K562 (cell line): ENCODE data around the gene FBL. TPM values are rescaled to one million over a fixed set of nuclear protein-coding genes. Genes with fewer than 3 reads are reported as not detected.
"Not testable (repeated sequence)": the region's sequence is repeated elsewhere in the genome, so short reads cannot be mapped to it uniquely, and the experiment has no call there.

Source experiments
- ATAC-seq: fragments of 200-7000 bp; cut with Tn5 transposase; 3 replicates; pipeline ENCODE4 v1.9.1; 2020; ENCODE audit warnings: moderate library complexity
- BruUV-seq: library from RNA; stranded (reverse); fragments of 400-500 nt; replicated peaks from 2 replicates; lab custom pipeline; 2021; lab: Mats Ljungman, UMichigan
- CTCF ChIA-PET: fragments of 300-600 bp; formaldehyde crosslinking; extraction: SDS; loops from one replicate; lab custom pipeline; 2021; ENCODE audit warnings: low intra/inter-chr PET ratio; lab: Yijun Ruan, JAX
- POLR2A ChIA-PET: fragments of 300-600, 350-650 bp; sonication (Branson Sonifier 250); formaldehyde crosslinking; extraction: SDS; loops from one replicate; lab custom pipeline; 2021; ENCODE audit warnings: antibody characterized with exemption, inconsistent platforms; lab: Yijun Ruan, JAX
- DNase-seq, 4 experiments: peaks; one replicate each; pipeline versions ENCODE4 v3.0.0 to v3.0.0-alpha.2; 2011 to 2018; ENCODE audit warnings: low spot score in 3 of 4, mixed read lengths in 3 of 4; ENCODE audit errors: extremely low read depth in 1 of 4
- FAIRE-seq: peaks from 2 replicates; lab custom pipeline; 2011; peaks lifted over from hg19 to GRCh38; lab: Jason Lieb, UNC
- H2AFZ ChIP-seq: 2 replicates; pipeline ENCODE4 v1.6.0; 2011; ENCODE audit warnings: low read depth, low read length, control low read depth, inconsistent platforms
- H3K27ac ChIP-seq: fragments of 200-600 bp; 3 replicates; pipeline ENCODE4 v1.8.0; 2011; ENCODE audit warnings: low read depth, mild to moderate bottlenecking, control low read depth, inconsistent platforms, low read length, moderate library complexity, mixed read lengths; ENCODE audit errors: extremely low read depth
- H3K27me3 ChIP-seq, 2 experiments: fragments of 300-600 bp in 1 of 2; 2 replicates in 1 of 2; 3 replicates in 1 of 2; pipeline versions ENCODE4 v1.6.0 to v1.8.0; 2011; ENCODE audit warnings: inconsistent platforms in 2 of 2, low read length in 2 of 2, mild to moderate bottlenecking in 1 of 2, mixed read lengths in 1 of 2, moderate library complexity in 1 of 2; ENCODE audit not compliant: control insufficient read depth in 2 of 2, insufficient read depth in 2 of 2
- H3K36me3 ChIP-seq: fragments of 300-600 bp; 3 replicates; pipeline ENCODE4 v1.8.0; 2011; ENCODE audit warnings: mild to moderate bottlenecking, low read length, inconsistent platforms; ENCODE audit not compliant: control insufficient read depth, insufficient read depth
- H3K4me1 ChIP-seq, 2 experiments: fragments of 200-600 bp in 1 of 2; replicated peaks in 1 of 2; 2 replicates in 1 of 2; 3 replicates in 1 of 2; pipeline versions ENCODE4 v1.5.1 to v1.8.0; 2011; ENCODE audit warnings: inconsistent platforms in 2 of 2, low read length in 2 of 2, mild to moderate bottlenecking in 1 of 2, mixed read lengths in 1 of 2, moderate library complexity in 1 of 2; ENCODE audit not compliant: control insufficient read depth in 2 of 2, insufficient read depth in 2 of 2
- H3K4me2 ChIP-seq: 2 replicates; pipeline ENCODE4 v1.6.1; 2011; ENCODE audit warnings: low read length, control low read depth, inconsistent platforms, mixed read lengths; ENCODE audit not compliant: insufficient read depth
- H3K4me3 ChIP-seq: fragments of 200-600 bp; sonication (generic), shearing (Covaris generic); 2 replicates; pipeline ENCODE4 v1.5.1; 2016; ENCODE audit warnings: control low read depth, inconsistent platforms
- H3K79me2 ChIP-seq: fragments of 200-600 bp; 3 replicates; pipeline ENCODE4 v1.8.0; 2011; ENCODE audit warnings: low read length, inconsistent platforms; ENCODE audit not compliant: control insufficient read depth, insufficient read depth
- H3K9ac ChIP-seq, 2 experiments: 2 replicates each; pipeline versions ENCODE4 v1.6.0 to v1.6.1; 2011; ENCODE audit warnings: low read depth in 2 of 2, low read length in 2 of 2, control low read depth in 1 of 2, inconsistent platforms in 1 of 2, mild to moderate bottlenecking in 1 of 2, mixed read lengths in 1 of 2; ENCODE audit not compliant: insufficient read depth in 1 of 2
- H3K9me1 ChIP-seq: one replicate; pipeline ENCODE4 v1.6.0; 2011; ENCODE audit warnings: inconsistent platforms, mild to moderate bottlenecking, low read length, moderate library complexity; ENCODE audit not compliant: control insufficient read depth, insufficient read depth
- H3K9me3 ChIP-seq: replicated peaks from 2 replicates; pipeline ENCODE4 v1.5.1; 2011; ENCODE audit warnings: low read depth, low read length, inconsistent platforms; ENCODE audit not compliant: control insufficient read depth, insufficient read depth
- H4K20me1 ChIP-seq: replicated peaks from 2 replicates; pipeline ENCODE4 v1.6.1; 2011; ENCODE audit warnings: low read length, inconsistent platforms, mixed read lengths; ENCODE audit not compliant: control insufficient read depth, insufficient read depth
- ZNF764 ChIP-seq: fragments of 250-450 bp; sonication (Bioruptor Pico); IDR thresholded peaks from 2 replicates; pipeline ENCODE4 v1.4.0; 2020; ENCODE audit warnings: low read depth, mild to moderate bottlenecking, moderate library complexity
- WGBS: fragments of 100-300 bp; shearing (Covaris generic); methylation state at CpG from one replicate; pipeline ENCODE4 v1.1.6; 2016; ENCODE audit warnings: low coverage, mixed read lengths; ENCODE audit not compliant: insufficient coverage; ENCODE audit errors: missing lambda C conversion rate; 5-methylcytosine and 5-hydroxymethylcytosine counted together
- in situ Hi-C: fragments of 300-500 bp; cut with MboI; formaldehyde crosslinking; loops from 4 replicates; pipeline ENCODE4 v1.15.0; 2018; ENCODE audit warnings: inconsistent platforms, mixed read lengths
- intact Hi-C: fragments of 100-400 bp; cut with micrococcal nuclease; formaldehyde crosslinking; loops from 2 replicates; pipeline ENCODE4 v1.14.2; 2022
- polyA plus RNA-seq, 8 experiments: library from polyadenylated mRNA; depleted of rRNA in 4 of 8; stranded (reverse) in 5 of 8; unstranded in 3 of 8; fragments of >200 nt; fragmentation: Nextera tagmentation in 2 of 8; fragmentation: Illumina TruSeq in 1 of 8; extraction: Ambion mirVana in 2 of 8; extraction: Trizol in 1 of 8; gene quantifications; 2 replicates each; pipeline versions ENCODE4 v1.2.1 to v1.2.3, GENCODE V29; 2011 to 2014; ENCODE audit warnings: inconsistent platforms in 1 of 8, missing spikeins in 1 of 8
- total RNA-seq, 7 experiments: library from RNA; depleted of rRNA in 6 of 7; stranded (reverse); fragments of >200 nt in 6 of 7; fragmentation: Illumina TruSeq in 2 of 7; extraction: Trizol in 2 of 7; gene quantifications; 2 replicates each; pipeline versions ENCODE4 v1.2.1 to v1.2.3, GENCODE V29; 2011 to 2021; ENCODE audit warnings: low replicate concordance in 1 of 7

FBL gene
- total and polyA plus RNA-seq, 9 of the 15 experiments (the other 6 are each of a cell fraction or from before 2014, with no cell fraction given), result 201 to 1,696 (median 696) TPM

GRCh38 chr19:39814111-39814510, 32.1 kb downstream of the FBL start:
- ATAC-seq, H3K4me3 ChIP-seq, BruUV-seq, H3K36me3 ChIP-seq, H3K27ac ChIP-seq, DNase-seq, CTCF ChIA-PET, H3K79me2 ChIP-seq, H4K20me1 ChIP-seq, H3K4me1 ChIP-seq, intact Hi-C loops, FAIRE-seq, H3K4me2 ChIP-seq, H2AFZ ChIP-seq, H3K9me3 ChIP-seq, H3K9ac ChIP-seq, in situ Hi-C loops, H3K9me1 ChIP-seq: not testable (repeated sequence)
- POLR2A ChIA-PET, result interaction anchor here (1.1 kb wide), 1 partner anchor 14 kb away, joined by 3 read pairs; no protein-coding TSS in a partner anchor
- WGBS, result 28% methylated on average over 6 of the region's 6 CpGs
- H3K27me3 ChIP-seq, result peaks cover 5 to 18% of the 10 kb centered on the region in 2 experiments; a peak in 2 of 5 replicates

DNA sequence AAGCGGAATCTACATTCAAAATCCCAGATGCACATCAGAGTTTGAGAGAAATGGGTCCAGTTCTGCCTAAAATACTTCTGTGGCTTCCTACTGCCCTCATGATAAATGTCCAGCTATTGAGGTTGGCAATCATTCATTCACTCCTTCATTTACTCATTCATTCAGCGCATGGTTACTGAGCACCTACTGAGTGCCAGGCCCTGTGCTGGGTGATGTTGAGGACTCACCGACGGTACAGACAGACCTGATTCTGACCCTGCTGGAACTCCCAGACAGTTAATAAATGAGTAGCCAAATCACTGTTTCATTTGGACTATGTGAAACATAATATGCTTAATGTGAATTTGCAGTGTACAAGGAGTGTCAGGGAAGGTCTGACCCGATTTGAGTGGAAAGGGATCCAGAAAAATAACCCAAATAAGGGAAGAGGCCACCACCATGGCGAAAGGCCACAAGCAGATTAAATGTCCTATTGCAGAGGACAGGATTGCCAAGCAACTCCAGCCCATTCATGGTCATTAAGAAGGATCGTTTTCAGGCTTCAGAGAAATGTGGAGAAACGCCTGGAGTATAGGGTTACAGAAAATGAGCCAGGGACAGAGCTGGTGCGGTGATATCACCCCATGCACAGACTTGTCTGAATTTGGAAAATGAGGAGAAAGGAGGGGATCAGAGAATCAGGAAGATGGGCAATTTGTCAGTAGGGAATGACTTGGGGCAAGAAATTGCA, 32.8 kb downstream of the FBL start:
- FAIRE-seq, result no peak
- WGBS, result 12% methylated on average over 9 of the region's 9 CpGs
- H3K9me1 ChIP-seq, result no peaks in the 10 kb centered on the region
- no peaks in the 10 kb centered on the region for H4K20me1 ChIP-seq
- H3K4me2 ChIP-seq, result no peak overlapping the region
- no TSS peak for BruUV-seq
- ChIA-PET CTCF (no interaction called here), POLR2A (no interaction called here)
- H3K27me3 ChIP-seq, result peaks cover 5 to 23% of the 10 kb centered on the region in 2 experiments; a peak in 2 of 5 replicates
- no peak for TF ChIP-seq ZNF764 (CRISPR knock-in tag)
- intact Hi-C loops, result no loop called here
- H3K36me3 ChIP-seq, result no peaks in the 10 kb centered on the region
- no peak for DNase-seq
- no peaks in the 10 kb centered on the region for H3K4me1 ChIP-seq
- no peak overlapping the region for H3K27ac ChIP-seq
- in situ Hi-C loops, result no loop called here
- ATAC-seq, result no peak
- H3K9me3 ChIP-seq, result no peaks in the 10 kb centered on the region
- no peaks in the 10 kb centered on the region for H3K79me2 ChIP-seq
- H3K4me3 ChIP-seq, result no peak overlapping the region
- no peak overlapping the region for H2AFZ ChIP-seq
- no peak overlapping the region for H3K9ac ChIP-seq
